NT2/D1 (cell line): ENCODE data around the gene LCNL1.

ENCODE experiments used
- SUZ12 ChIP-seq: IDR thresholded peaks from 2 replicates; pipeline ENCODE4 v1.6.1; 2011; ENCODE audit not compliant: insufficient read length, insufficient read depth; ENCODE audit errors: extremely low read depth
- YY1 ChIP-seq: IDR thresholded peaks from 2 replicates; pipeline ENCODE4 v1.6.1; 2011; ENCODE audit not compliant: insufficient read length, insufficient read depth
- ZNF274 ChIP-seq: IDR thresholded peaks from 2 replicates; pipeline ENCODE4 v1.6.1; 2011; ENCODE audit warnings: mild to moderate bottlenecking, low read depth, low read length

- TF ChIP-seq SUZ12 (no peak), YY1 (no peak), ZNF274 (no peak)
These were observed 45.7 kb downstream of the LCNL1 start for GRCh38 chr9:137028263-137029057.
